Measurements from ENCODE around the gene AIFM2.
"Not testable (repeated sequence)": the region's sequence is repeated elsewhere in the genome, so short reads cannot be mapped to it uniquely, and the experiment has no call there.

The AIFM2 gene

GRCh38 chr10:70132098-70133029 is at the start of gene AIFM2:
Gene AIFM2, minus strand, starts transcription at chr10:70132825. Its CDS starts 8,741 bp downstream, at chr10:70124084.
- peak in 1 of 2 experiments; percentile 27 for DNase-seq (ENCODE audit: low read depth in 2 of 2)

- not testable (repeated sequence) for DNase-seq (ENCODE audit: low read depth in 2 of 2)
Measured at GRCh38 chr10:70179209-70179608, 46.6 kb upstream of the AIFM2 start.

GRCh38 chr10:70178139-70178725 is 45.6 kb upstream of the AIFM2 start:
- no peak for DNase-seq (ENCODE audit: low read depth in 2 of 2)

GRCh38 chr10:70176441-70176840 is 43.8 kb upstream of the AIFM2 start:
- no peak for DNase-seq (ENCODE audit: low read depth in 2 of 2)

GRCh38 chr10:70175516-70175915 is 42.9 kb upstream of the AIFM2 start:
- no peak for DNase-seq (ENCODE audit: low read depth in 2 of 2)

- no peak for DNase-seq (ENCODE audit: low read depth in 2 of 2)
Measured at GRCh38 chr10:70174058-70174741, 41.6 kb upstream of the AIFM2 start.

- DNase-seq (ENCODE audit: low read depth in 2 of 2), result peak in 1 of 2 experiments; percentile 14
Measured at GRCh38 chr10:70169649-70170364, 37.2 kb upstream of the AIFM2 start.

GRCh38 chr10:70169011-70169410 is 36.4 kb upstream of the AIFM2 start:
- no peak for DNase-seq (ENCODE audit: low read depth in 2 of 2)

- no peak for DNase-seq (ENCODE audit: low read depth in 2 of 2)
Measured at GRCh38 chr10:70167246-70167645, 34.6 kb upstream of the AIFM2 start.

GRCh38 chr10:70166394-70166793 is 33.8 kb upstream of the AIFM2 start:
- DNase-seq (ENCODE audit: low read depth in 2 of 2), result no peak

GRCh38 chr10:70164163-70164562 is 31.5 kb upstream of the AIFM2 start:
- no peak for DNase-seq (ENCODE audit: low read depth in 2 of 2)

GRCh38 chr10:70163448-70163847 is 30.8 kb upstream of the AIFM2 start:
- DNase-seq (ENCODE audit: low read depth in 2 of 2), result no peak

GRCh38 chr10:70162892-70163201 is 30.2 kb upstream of the AIFM2 start:
- peak; percentile 33 to 55 for DNase-seq (ENCODE audit: low read depth in 2 of 2)

- no peak for DNase-seq (ENCODE audit: low read depth in 2 of 2)
Measured at GRCh38 chr10:70162151-70162891, 29.7 kb upstream of the AIFM2 start.

GRCh38 chr10:70160798-70161197 is 28.2 kb upstream of the AIFM2 start:
- DNase-seq (ENCODE audit: low read depth in 2 of 2), result no peak

GRCh38 chr10:70159366-70159765 is 26.7 kb upstream of the AIFM2 start:
- DNase-seq (ENCODE audit: low read depth in 2 of 2), result not testable (repeated sequence)

- no peak for DNase-seq (ENCODE audit: low read depth in 2 of 2)
Measured at GRCh38 chr10:70158113-70158512, 25.5 kb upstream of the AIFM2 start.

- no peak for DNase-seq (ENCODE audit: low read depth in 2 of 2)
Measured at GRCh38 chr10:70155255-70155838, 22.7 kb upstream of the AIFM2 start.

- DNase-seq (ENCODE audit: low read depth in 2 of 2), result no peak
Measured at GRCh38 chr10:70148516-70148915, 15.9 kb upstream of the AIFM2 start.

- no peak for DNase-seq (ENCODE audit: low read depth in 2 of 2)
Measured at GRCh38 chr10:70147259-70147625, 14.6 kb upstream of the AIFM2 start.
